Astrocyte (in vitro differentiated cells and primary cell): ENCODE data around the gene PHF24. TPM values are rescaled to one million over a fixed set of nuclear protein-coding genes. Genes with fewer than 3 reads are reported as not detected.

Experiments
- DNase-seq: peaks from one replicate; pipeline ENCODE4 v3.0.0-alpha.2; 2010; ENCODE audit warnings: low read depth
- FAIRE-seq: peaks from 2 replicates; lab custom pipeline; 2011; peaks lifted over from hg19 to GRCh38; lab: Jason Lieb, UNC
- H2AFZ ChIP-seq: 2 replicates; pipeline ENCODE4 v1.6.0; 2012; ENCODE audit warnings: low read depth, low read length, inconsistent platforms
- H3K27ac ChIP-seq: 2 replicates; pipeline ENCODE4 v1.5.1; 2011; ENCODE audit warnings: low read depth, low read length, inconsistent platforms
- H3K27me3 ChIP-seq: 2 replicates; pipeline ENCODE4 v1.6.0; 2011; ENCODE audit warnings: low read length, inconsistent platforms; ENCODE audit not compliant: insufficient read depth
- H3K36me3 ChIP-seq: 2 replicates; pipeline ENCODE4 v1.5.1; 2011; ENCODE audit warnings: low read length, inconsistent platforms; ENCODE audit not compliant: insufficient read depth
- H3K4me1 ChIP-seq: 2 replicates; pipeline ENCODE4 v1.5.1; 2011; ENCODE audit warnings: low read length, inconsistent platforms; ENCODE audit not compliant: insufficient read depth
- H3K4me2 ChIP-seq: 2 replicates; pipeline ENCODE4 v1.6.0; 2012; ENCODE audit warnings: low read length, inconsistent platforms
- H3K4me3 ChIP-seq: 2 replicates; pipeline ENCODE4 v1.5.1; 2011; ENCODE audit warnings: low read depth, mild to moderate bottlenecking, low read length, inconsistent platforms; ENCODE audit not compliant: insufficient read depth
- H3K79me2 ChIP-seq: 2 replicates; pipeline ENCODE4 v1.6.0; 2012; ENCODE audit warnings: mild to moderate bottlenecking, low read length, inconsistent platforms; ENCODE audit not compliant: insufficient read depth
- H3K9ac ChIP-seq: 2 replicates; pipeline ENCODE4 v1.6.0; 2012; ENCODE audit warnings: mild to moderate bottlenecking, low read length, inconsistent platforms
- H3K9me3 ChIP-seq: 2 replicates; pipeline ENCODE4 v1.5.1; 2012; ENCODE audit warnings: low read depth, mild to moderate bottlenecking, low read length, inconsistent platforms; ENCODE audit not compliant: insufficient read depth
- H4K20me1 ChIP-seq: 2 replicates; pipeline ENCODE4 v1.6.0; 2012; ENCODE audit warnings: low read length, inconsistent platforms; ENCODE audit not compliant: insufficient read depth
- H3K27ac Mint-ChIP-seq: one replicate; pipeline ENCODE4 v1.8.0; 2021; ENCODE audit warnings: mild to moderate bottlenecking, mixed read lengths; ENCODE audit not compliant: unreplicated experiment
- H3K27me3 Mint-ChIP-seq: one replicate; pipeline ENCODE4 v1.8.0; 2021; ENCODE audit warnings: low read depth, mixed read lengths; ENCODE audit not compliant: unreplicated experiment
- H3K36me3 Mint-ChIP-seq: one replicate; pipeline ENCODE4 v1.8.0; 2021; ENCODE audit warnings: low read depth, mixed read lengths; ENCODE audit not compliant: unreplicated experiment
- H3K4me1 Mint-ChIP-seq: one replicate; pipeline ENCODE4 v1.8.0; 2021; ENCODE audit warnings: low read depth, mixed read lengths; ENCODE audit not compliant: unreplicated experiment
- H3K4me3 Mint-ChIP-seq: one replicate; pipeline ENCODE4 v1.8.0; 2021; ENCODE audit warnings: mild to moderate bottlenecking, moderate library complexity, mixed read lengths; ENCODE audit not compliant: unreplicated experiment
- H3K9me3 Mint-ChIP-seq: one replicate; pipeline ENCODE4 v1.8.0; 2021; ENCODE audit warnings: mild to moderate bottlenecking, mixed read lengths; ENCODE audit not compliant: unreplicated experiment
- EZH2 ChIP-seq: IDR thresholded peaks from 2 replicates; pipeline ENCODE4 v1.6.1; 2012; ENCODE audit warnings: mild to moderate bottlenecking, low read length, inconsistent platforms; ENCODE audit not compliant: insufficient read depth
- total RNA-seq: library from RNA; stranded (reverse); gene quantifications from 2 replicates; pipeline ENCODE4 v1.2.1, GENCODE V29; 2021
- TF ChIP-seq, protein P1 (sequence below): IDR thresholded peaks from 2 replicates; pipeline ENCODE4 v1.5.1; 2011; ENCODE audit warnings: low read depth, mild to moderate bottlenecking, inconsistent platforms, low read length, moderate library complexity; ENCODE audit not compliant: insufficient read depth

PHF24 gene
- total RNA-seq, 1 donor from 2014 or later: 0.16 TPM

DNA sequence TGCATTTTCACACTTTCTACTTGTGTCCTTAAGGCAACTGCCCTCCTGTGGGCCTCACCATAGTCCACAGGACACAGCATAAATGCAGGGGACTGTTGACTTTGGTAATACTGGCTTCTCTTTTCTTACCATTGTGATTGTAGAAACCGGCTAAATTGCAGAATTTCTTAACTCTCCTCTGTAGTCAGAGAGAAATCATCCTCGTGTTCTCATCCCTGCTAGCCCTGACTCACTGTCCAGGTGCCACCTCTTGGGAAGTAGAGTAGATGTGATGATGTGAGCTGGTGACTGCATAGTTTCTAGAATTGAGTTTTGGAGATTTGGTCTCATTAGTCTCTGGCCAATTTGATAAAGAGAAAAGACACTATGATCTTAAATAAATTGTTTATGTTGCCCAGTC lies 5.5 kb downstream of the PHF24 start:
- no peak overlapping the region for H3K9ac ChIP-seq
- FAIRE-seq (no peak), DNase-seq (no peak)
- Mint-ChIP-seq H3K4me3 (no peak overlapping the region), H3K4me1 (peaks cover 15% of the 10 kb centered on the region), H3K27me3 (peaks cover 29% of the 10 kb centered on the region), H3K36me3 (no peaks in the 10 kb centered on the region), H3K27ac (no peak overlapping the region), H3K9me3 (peaks cover 3% of the 10 kb centered on the region)
- H3K79me2 ChIP-seq: no peaks in the 10 kb centered on the region
- H3K36me3 ChIP-seq: no peaks in the 10 kb centered on the region
- TF ChIP-seq, protein P1, sequence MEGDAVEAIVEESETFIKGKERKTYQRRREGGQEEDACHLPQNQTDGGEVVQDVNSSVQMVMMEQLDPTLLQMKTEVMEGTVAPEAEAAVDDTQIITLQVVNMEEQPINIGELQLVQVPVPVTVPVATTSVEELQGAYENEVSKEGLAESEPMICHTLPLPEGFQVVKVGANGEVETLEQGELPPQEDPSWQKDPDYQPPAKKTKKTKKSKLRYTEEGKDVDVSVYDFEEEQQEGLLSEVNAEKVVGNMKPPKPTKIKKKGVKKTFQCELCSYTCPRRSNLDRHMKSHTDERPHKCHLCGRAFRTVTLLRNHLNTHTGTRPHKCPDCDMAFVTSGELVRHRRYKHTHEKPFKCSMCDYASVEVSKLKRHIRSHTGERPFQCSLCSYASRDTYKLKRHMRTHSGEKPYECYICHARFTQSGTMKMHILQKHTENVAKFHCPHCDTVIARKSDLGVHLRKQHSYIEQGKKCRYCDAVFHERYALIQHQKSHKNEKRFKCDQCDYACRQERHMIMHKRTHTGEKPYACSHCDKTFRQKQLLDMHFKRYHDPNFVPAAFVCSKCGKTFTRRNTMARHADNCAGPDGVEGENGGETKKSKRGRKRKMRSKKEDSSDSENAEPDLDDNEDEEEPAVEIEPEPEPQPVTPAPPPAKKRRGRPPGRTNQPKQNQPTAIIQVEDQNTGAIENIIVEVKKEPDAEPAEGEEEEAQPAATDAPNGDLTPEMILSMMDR: no peak
- no peak for TF ChIP-seq EZH2
- H3K27me3 ChIP-seq: peaks cover 66% of the 10 kb centered on the region
- H3K27ac ChIP-seq: no peak overlapping the region
- H3K4me3 ChIP-seq: no peak overlapping the region
- no peak overlapping the region for H3K4me2 ChIP-seq
- H3K9me3 ChIP-seq: no peaks in the 10 kb centered on the region
- peaks cover 6% of the 10 kb centered on the region for H3K4me1 ChIP-seq
- no peaks in the 10 kb centered on the region for H4K20me1 ChIP-seq
- H2AFZ ChIP-seq: no peak overlapping the region

DNA sequence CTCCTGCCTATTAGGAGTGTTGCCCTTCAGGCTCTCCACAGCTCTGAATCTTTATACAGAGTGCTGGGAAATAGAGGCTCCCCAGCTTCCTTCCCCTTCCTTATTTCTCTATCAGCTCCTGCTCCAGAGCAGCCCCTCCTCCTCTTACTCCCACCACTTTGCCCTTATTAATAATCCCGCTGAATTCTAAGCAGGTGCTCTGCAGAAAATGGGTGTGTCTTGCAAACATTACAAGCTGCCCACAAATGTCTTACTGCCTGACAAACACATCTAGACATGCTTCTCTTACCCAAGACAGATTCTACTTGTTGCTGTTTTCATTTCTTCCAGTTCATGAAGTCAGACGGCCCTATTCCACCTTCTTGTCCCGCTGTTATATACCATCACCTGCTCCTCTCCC lies 6.4 kb downstream of the PHF24 start:
- H3K4me1 ChIP-seq: peaks cover 6% of the 10 kb centered on the region
- TF ChIP-seq, protein P1: no peak
- H3K4me1 Mint-ChIP-seq: peaks cover 15% of the 10 kb centered on the region
- H3K9me3 ChIP-seq: no peaks in the 10 kb centered on the region
- H2AFZ ChIP-seq: no peak overlapping the region
- no peak overlapping the region for H3K27ac ChIP-seq
- H3K27ac Mint-ChIP-seq: no peak overlapping the region
- DNase-seq (no peak), FAIRE-seq (no peak)
- no peak overlapping the region for H3K4me2 ChIP-seq
- peaks cover 26% of the 10 kb centered on the region for H3K27me3 Mint-ChIP-seq
- H3K79me2 ChIP-seq: no peaks in the 10 kb centered on the region
- peaks cover 61% of the 10 kb centered on the region for H3K27me3 ChIP-seq
- H4K20me1 ChIP-seq: no peaks in the 10 kb centered on the region
- no peak overlapping the region for H3K4me3 Mint-ChIP-seq
- no peaks in the 10 kb centered on the region for H3K36me3 ChIP-seq
- no peak overlapping the region for H3K9ac ChIP-seq
- H3K9me3 Mint-ChIP-seq: peaks cover 3% of the 10 kb centered on the region
- H3K36me3 Mint-ChIP-seq: no peaks in the 10 kb centered on the region
- no peak overlapping the region for H3K4me3 ChIP-seq

DNA sequence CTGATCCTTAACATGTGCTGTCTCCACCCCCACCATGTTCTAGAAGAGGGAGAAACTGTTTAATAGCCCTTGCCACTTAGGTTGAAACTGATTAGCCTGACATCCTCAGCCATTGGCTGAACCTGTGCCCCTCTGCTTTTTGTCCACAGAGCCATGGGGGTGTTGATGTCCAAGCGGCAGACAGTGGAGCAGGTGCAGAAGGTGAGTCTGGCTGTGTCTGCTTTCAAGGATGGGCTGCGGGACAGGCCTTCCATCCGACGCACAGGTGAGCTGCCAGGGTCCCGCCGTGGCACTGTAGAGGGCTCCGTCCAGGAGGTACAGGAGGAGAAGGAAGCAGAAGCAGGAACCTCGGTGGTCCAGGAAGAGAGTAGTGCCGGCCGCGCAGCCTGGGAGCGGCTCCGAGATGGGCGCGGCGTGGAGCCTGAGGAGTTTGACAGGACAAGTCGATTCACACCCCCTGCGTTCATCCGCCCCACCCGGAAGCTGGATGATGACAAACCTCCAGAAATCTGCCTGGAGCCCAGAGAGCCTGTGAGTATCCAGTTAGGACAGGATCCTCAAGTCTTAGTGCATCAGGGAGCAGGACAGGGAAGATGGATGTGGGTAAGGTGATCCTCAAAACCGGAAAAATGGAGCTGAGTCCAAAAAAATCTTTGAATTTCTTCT lies 13.2 kb downstream of the PHF24 start:
- H3K4me2 ChIP-seq: no peak overlapping the region
- no peaks in the 10 kb centered on the region for H4K20me1 ChIP-seq
- H3K9ac ChIP-seq: no peak overlapping the region
- H3K4me3 Mint-ChIP-seq: no peak overlapping the region
- no peaks in the 10 kb centered on the region for H3K9me3 Mint-ChIP-seq
- H2AFZ ChIP-seq: no peak overlapping the region
- H3K27ac Mint-ChIP-seq: no peak overlapping the region
- TF ChIP-seq, protein P1: no peak
- no peak for TF ChIP-seq EZH2
- no peak overlapping the region for H3K4me3 ChIP-seq
- no peak for DNase-seq
- H3K9me3 ChIP-seq: no peaks in the 10 kb centered on the region
- no peaks in the 10 kb centered on the region for H3K36me3 ChIP-seq
- no peaks in the 10 kb centered on the region for H3K79me2 ChIP-seq
- no peak overlapping the region for H3K27ac ChIP-seq
- H3K36me3 Mint-ChIP-seq: no peaks in the 10 kb centered on the region
- FAIRE-seq: no peak
- H3K27me3 Mint-ChIP-seq: peaks cover 27% of the 10 kb centered on the region
- peaks cover 34% of the 10 kb centered on the region for H3K27me3 ChIP-seq
- no peaks in the 10 kb centered on the region for H3K4me1 Mint-ChIP-seq
- H3K4me1 ChIP-seq: no peaks in the 10 kb centered on the region
